ENCODE measurements around the gene C19orf81.

C19orf81 gene

GRCh38 chr19:50696094-50696483 is 46.8 kb downstream of the C19orf81 start:
- in situ Hi-C loops (cut with HindIII; ENCODE audit: low sequenced_read_pairs), result no loop called here
- no peak for TF ChIP-seq CTCF (IDR thresholded peaks at IDR 0.05; ENCODE audit: low read depth, low read length)
- DNase-seq (ENCODE audit: low read depth, low spot score), result no peak
- H3K4me3 ChIP-seq (ENCODE audit: low read depth, low read length), result no peak overlapping the region

- in situ Hi-C loops (cut with HindIII; ENCODE audit: low sequenced_read_pairs), result no loop called here
- no peak overlapping the region for H3K4me3 ChIP-seq (ENCODE audit: low read depth, low read length)
- no peak for DNase-seq (ENCODE audit: low read depth, low spot score)
- TF ChIP-seq CTCF (IDR thresholded peaks at IDR 0.05; ENCODE audit: low read depth, low read length), result no peak
These were observed 48.3 kb downstream of the C19orf81 start for GRCh38 chr19:50697414-50698124.

- no peak for TF ChIP-seq CTCF (IDR thresholded peaks at IDR 0.05; ENCODE audit: low read depth, low read length)
- H3K4me3 ChIP-seq (ENCODE audit: low read depth, low read length), result no peak overlapping the region
- in situ Hi-C loops (cut with HindIII; ENCODE audit: low sequenced_read_pairs), result no loop called here
- no peak for DNase-seq (ENCODE audit: low read depth, low spot score)
These were observed 52.2 kb downstream of the C19orf81 start for GRCh38 chr19:50701367-50701985.

- no peak for DNase-seq (ENCODE audit: low read depth, low spot score)
- H3K4me3 ChIP-seq (ENCODE audit: low read depth, low read length), result no peak overlapping the region
- TF ChIP-seq CTCF (IDR thresholded peaks at IDR 0.05; ENCODE audit: low read depth, low read length), result no peak
- in situ Hi-C loops (cut with HindIII; ENCODE audit: low sequenced_read_pairs), result no loop called here
These were observed 53.1 kb downstream of the C19orf81 start for GRCh38 chr19:50702158-50702870.

- DNase-seq (ENCODE audit: low read depth, low spot score), result no peak
- in situ Hi-C loops (cut with HindIII; ENCODE audit: low sequenced_read_pairs), result no loop called here
- H3K4me3 ChIP-seq (ENCODE audit: low read depth, low read length), result no peak overlapping the region
- no peak for TF ChIP-seq CTCF (IDR thresholded peaks at IDR 0.05; ENCODE audit: low read depth, low read length)
These were observed 53.9 kb downstream of the C19orf81 start for GRCh38 chr19:50702871-50703829.
